K562 (cell line): ENCODE measurements around the gene RPTOR. TPM values are rescaled to one million over a fixed set of nuclear protein-coding genes. Genes with fewer than 3 reads are reported as not detected.

Source experiments
- ATAC-seq: fragments of 200-7000 bp; cut with Tn5 transposase; 3 replicates; pipeline ENCODE4 v1.9.1; 2020; ENCODE audit warnings: moderate library complexity
- BruUV-seq: library from RNA; stranded (reverse); fragments of 400-500 nt; replicated peaks from 2 replicates; lab custom pipeline; 2021; lab: Mats Ljungman, UMichigan
- CTCF ChIA-PET: fragments of 300-600 bp; formaldehyde crosslinking; extraction: SDS; loops from one replicate; lab custom pipeline; 2021; ENCODE audit warnings: low intra/inter-chr PET ratio; lab: Yijun Ruan, JAX
- POLR2A ChIA-PET: fragments of 300-600, 350-650 bp; sonication (Branson Sonifier 250); formaldehyde crosslinking; extraction: SDS; loops from one replicate; lab custom pipeline; 2021; ENCODE audit warnings: antibody characterized with exemption, inconsistent platforms; lab: Yijun Ruan, JAX
- DNase-seq, 4 experiments: peaks; one replicate each; pipeline versions ENCODE4 v3.0.0 to v3.0.0-alpha.2; 2011 to 2018; ENCODE audit warnings: low spot score in 3 of 4, mixed read lengths in 3 of 4; ENCODE audit errors: extremely low read depth in 1 of 4
- FAIRE-seq: peaks from 2 replicates; lab custom pipeline; 2011; peaks lifted over from hg19 to GRCh38; lab: Jason Lieb, UNC
- H2AFZ ChIP-seq: 2 replicates; pipeline ENCODE4 v1.6.0; 2011; ENCODE audit warnings: low read depth, low read length, control low read depth, inconsistent platforms
- H3K27ac ChIP-seq: fragments of 200-600 bp; 3 replicates; pipeline ENCODE4 v1.8.0; 2011; ENCODE audit warnings: low read depth, mild to moderate bottlenecking, control low read depth, inconsistent platforms, low read length, moderate library complexity, mixed read lengths; ENCODE audit errors: extremely low read depth
- H3K27me3 ChIP-seq, 2 experiments: fragments of 300-600 bp in 1 of 2; 2 replicates in 1 of 2; 3 replicates in 1 of 2; pipeline versions ENCODE4 v1.6.0 to v1.8.0; 2011; ENCODE audit warnings: inconsistent platforms in 2 of 2, low read length in 2 of 2, mild to moderate bottlenecking in 1 of 2, mixed read lengths in 1 of 2, moderate library complexity in 1 of 2; ENCODE audit not compliant: control insufficient read depth in 2 of 2, insufficient read depth in 2 of 2
- H3K36me3 ChIP-seq: fragments of 300-600 bp; 3 replicates; pipeline ENCODE4 v1.8.0; 2011; ENCODE audit warnings: mild to moderate bottlenecking, low read length, inconsistent platforms; ENCODE audit not compliant: control insufficient read depth, insufficient read depth
- H3K4me1 ChIP-seq, 2 experiments: fragments of 200-600 bp in 1 of 2; replicated peaks in 1 of 2; 2 replicates in 1 of 2; 3 replicates in 1 of 2; pipeline versions ENCODE4 v1.5.1 to v1.8.0; 2011; ENCODE audit warnings: inconsistent platforms in 2 of 2, low read length in 2 of 2, mild to moderate bottlenecking in 1 of 2, mixed read lengths in 1 of 2, moderate library complexity in 1 of 2; ENCODE audit not compliant: control insufficient read depth in 2 of 2, insufficient read depth in 2 of 2
- H3K4me2 ChIP-seq: 2 replicates; pipeline ENCODE4 v1.6.1; 2011; ENCODE audit warnings: low read length, control low read depth, inconsistent platforms, mixed read lengths; ENCODE audit not compliant: insufficient read depth
- H3K4me3 ChIP-seq: fragments of 200-600 bp; sonication (generic), shearing (Covaris generic); 2 replicates; pipeline ENCODE4 v1.5.1; 2016; ENCODE audit warnings: control low read depth, inconsistent platforms
- H3K79me2 ChIP-seq: fragments of 200-600 bp; 3 replicates; pipeline ENCODE4 v1.8.0; 2011; ENCODE audit warnings: low read length, inconsistent platforms; ENCODE audit not compliant: control insufficient read depth, insufficient read depth
- H3K9ac ChIP-seq, 2 experiments: 2 replicates each; pipeline versions ENCODE4 v1.6.0 to v1.6.1; 2011; ENCODE audit warnings: low read depth in 2 of 2, low read length in 2 of 2, control low read depth in 1 of 2, inconsistent platforms in 1 of 2, mild to moderate bottlenecking in 1 of 2, mixed read lengths in 1 of 2; ENCODE audit not compliant: insufficient read depth in 1 of 2
- H3K9me1 ChIP-seq: one replicate; pipeline ENCODE4 v1.6.0; 2011; ENCODE audit warnings: inconsistent platforms, mild to moderate bottlenecking, low read length, moderate library complexity; ENCODE audit not compliant: control insufficient read depth, insufficient read depth
- H3K9me3 ChIP-seq: replicated peaks from 2 replicates; pipeline ENCODE4 v1.5.1; 2011; ENCODE audit warnings: low read depth, low read length, inconsistent platforms; ENCODE audit not compliant: control insufficient read depth, insufficient read depth
- H4K20me1 ChIP-seq: replicated peaks from 2 replicates; pipeline ENCODE4 v1.6.1; 2011; ENCODE audit warnings: low read length, inconsistent platforms, mixed read lengths; ENCODE audit not compliant: control insufficient read depth, insufficient read depth
- ILK ChIP-seq: fragments of 450-650 bp; IDR thresholded peaks from 2 replicates; pipeline ENCODE4 v1.6.1; 2016; ENCODE audit warnings: missing genetic modification characterization, low read depth, mild to moderate bottlenecking, missing compliant biosample characterization, moderate library complexity, borderline replicate concordance
- RBM22 ChIP-seq: fragments of 200-400 bp; formaldehyde crosslinking; IDR thresholded peaks from 2 replicates; pipeline ENCODE4 v1.6.1; 2018; ENCODE audit warnings: low read length, low read depth; ENCODE audit not compliant: poor library complexity, severe bottlenecking
- ZC3H8 ChIP-seq: fragments of 450-650 bp; IDR thresholded peaks from 2 replicates; pipeline ENCODE4 v1.6.1; 2017
- WGBS: fragments of 100-300 bp; shearing (Covaris generic); methylation state at CpG from one replicate; pipeline ENCODE4 v1.1.6; 2016; ENCODE audit warnings: low coverage, mixed read lengths; ENCODE audit not compliant: insufficient coverage; ENCODE audit errors: missing lambda C conversion rate; 5-methylcytosine and 5-hydroxymethylcytosine counted together
- in situ Hi-C: fragments of 300-500 bp; cut with MboI; formaldehyde crosslinking; loops from 4 replicates; pipeline ENCODE4 v1.15.0; 2018; ENCODE audit warnings: inconsistent platforms, mixed read lengths
- intact Hi-C: fragments of 100-400 bp; cut with micrococcal nuclease; formaldehyde crosslinking; loops from 2 replicates; pipeline ENCODE4 v1.14.2; 2022
- polyA plus RNA-seq, 8 experiments: library from polyadenylated mRNA; depleted of rRNA in 4 of 8; stranded (reverse) in 5 of 8; unstranded in 3 of 8; fragments of >200 nt; fragmentation: Nextera tagmentation in 2 of 8; fragmentation: Illumina TruSeq in 1 of 8; extraction: Ambion mirVana in 2 of 8; extraction: Trizol in 1 of 8; gene quantifications; 2 replicates each; pipeline versions ENCODE4 v1.2.1 to v1.2.3, GENCODE V29; 2011 to 2014; ENCODE audit warnings: inconsistent platforms in 1 of 8, missing spikeins in 1 of 8
- total RNA-seq, 7 experiments: library from RNA; depleted of rRNA in 6 of 7; stranded (reverse); fragments of >200 nt in 6 of 7; fragmentation: Illumina TruSeq in 2 of 7; extraction: Trizol in 2 of 7; gene quantifications; 2 replicates each; pipeline versions ENCODE4 v1.2.1 to v1.2.3, GENCODE V29; 2011 to 2021; ENCODE audit warnings: low replicate concordance in 1 of 7

Gene RPTOR
- total and polyA plus RNA-seq, 9 of the 15 experiments (the other 6 are each of a cell fraction or from before 2014, with no cell fraction given), result 0.24 to 54.1 (median 10.2) TPM

GRCh38 chr17:80883831-80884735 lies 339.4 kb downstream of the RPTOR start:
- Histone ChIP-seq H2AFZ (no peak overlapping the region), H3K27me3 (no peaks in the 10 kb centered on the region; a peak in 1 of 5 replicates), H3K9ac (no peak overlapping the region; a peak in 1 of 4 replicates), H3K4me3 (no peak overlapping the region), H3K79me2 (no peaks in the 10 kb centered on the region), H3K36me3 (peaks cover 50% of the 10 kb centered on the region; the same call in 2 of the 3 replicates), H3K9me3 (no peaks in the 10 kb centered on the region), H4K20me1 (no peaks in the 10 kb centered on the region), H3K27ac (no peak overlapping the region), H3K4me2 (no peak overlapping the region), H3K4me1 (peaks cover 0 to 6% of the 10 kb centered on the region in 2 experiments; a peak in 2 of 5 replicates), H3K9me1 (no peaks in the 10 kb centered on the region)
- peak; percentile 27 for TF ChIP-seq RBM22
- no peak for TF ChIP-seq ILK (tag)
- 94% methylated on average over 28 of the region's 42 CpGs for WGBS
- BruUV-seq, result no TSS peak
- DNase-seq, result no peak
- in situ Hi-C loops, result no loop called here
- no peak for ATAC-seq
- ChIA-PET CTCF (no interaction called here), POLR2A (interaction anchor here (1.1 kb wide), 1 partner anchor 7 kb away, joined by 3 read pairs; no protein-coding TSS in a partner anchor)
- intact Hi-C loops, result no loop called here
- FAIRE-seq, result no peak

- Histone ChIP-seq H3K4me3 (no peak overlapping the region), H3K9me1 (no peaks in the 10 kb centered on the region), H3K9ac (peak overlapping the region in 1 of 2 experiments; percentile 45; a peak in 1 of 4 replicates), H3K27me3 (no peaks in the 10 kb centered on the region; a peak in 1 of 5 replicates), H3K27ac (no peak overlapping the region), H4K20me1 (no peaks in the 10 kb centered on the region), H3K4me1 (peaks cover 0 to 6% of the 10 kb centered on the region in 2 experiments; a peak in 2 of 5 replicates), H3K9me3 (no peaks in the 10 kb centered on the region), H3K4me2 (no peak overlapping the region), H3K79me2 (no peaks in the 10 kb centered on the region), H3K36me3 (peaks cover 51% of the 10 kb centered on the region; the same call in 2 of the 3 replicates), H2AFZ (no peak overlapping the region)
- ChIA-PET POLR2A (no interaction called here), CTCF (no interaction called here)
- 98% methylated on average over 22 of the region's 22 CpGs for WGBS
- in situ Hi-C loops, result no loop called here
- FAIRE-seq, result no peak
- DNase-seq, result no peak
- no peak for ATAC-seq
- no TSS peak for BruUV-seq
- TF ChIP-seq RBM22 (peak; percentile 45), ZC3H8 (no peak)
- intact Hi-C loops, result no loop called here
These were observed 340.2 kb downstream of the RPTOR start for GRCh38 chr17:80884811-80885210.
